Osteoblast (primary cell): ENCODE results near the gene ALPP. TPM values are rescaled to one million over a fixed set of nuclear protein-coding genes. Genes with fewer than 3 reads are reported as not detected.

Source experiments
- DNase-seq: peaks from one replicate; pipeline ENCODE4 v3.0.0; 2011; ENCODE audit warnings: low spot score, mixed read lengths; ENCODE audit not compliant: insufficient read length; ENCODE audit errors: missing footprints
- H2AFZ ChIP-seq: 2 replicates; pipeline ENCODE4 v1.6.0; 2011; ENCODE audit warnings: mild to moderate bottlenecking, low read length
- H3K27ac ChIP-seq: 2 replicates; pipeline ENCODE4 v1.5.1; 2011; ENCODE audit warnings: mild to moderate bottlenecking, low read depth, low read length, moderate library complexity
- H3K27me3 ChIP-seq: 2 replicates; pipeline ENCODE4 v1.6.0; 2012; ENCODE audit warnings: mild to moderate bottlenecking, control low read depth, inconsistent platforms, low read length, moderate library complexity; ENCODE audit not compliant: insufficient read depth
- H3K36me3 ChIP-seq: 2 replicates; pipeline ENCODE4 v1.5.1; 2011; ENCODE audit warnings: mild to moderate bottlenecking, low read length, control low read depth, moderate library complexity; ENCODE audit not compliant: insufficient read depth
- H3K4me1 ChIP-seq: 2 replicates; pipeline ENCODE4 v1.5.1; 2011; ENCODE audit warnings: mild to moderate bottlenecking, low read length, control low read depth, moderate library complexity; ENCODE audit not compliant: insufficient read depth
- H3K4me2 ChIP-seq: 2 replicates; pipeline ENCODE4 v1.6.0; 2011; ENCODE audit warnings: mild to moderate bottlenecking, low read length; ENCODE audit not compliant: insufficient read depth
- H3K4me3 ChIP-seq: fragments of 200-600 bp; sonication (generic); 3 replicates; pipeline ENCODE4 v1.5.1; 2012; ENCODE audit warnings: mild to moderate bottlenecking, low read length, inconsistent platforms; ENCODE audit not compliant: insufficient read depth
- H3K79me2 ChIP-seq: 2 replicates; pipeline ENCODE4 v1.6.0; 2012; ENCODE audit warnings: mild to moderate bottlenecking, low read length, control low read depth, inconsistent platforms; ENCODE audit not compliant: insufficient read depth
- H3K9me3 ChIP-seq: 2 replicates; pipeline ENCODE4 v1.5.1; 2011; ENCODE audit warnings: low read depth, low read length, control low read depth
- H4K20me1 ChIP-seq: 2 replicates; pipeline ENCODE4 v1.6.0; 2012; ENCODE audit warnings: mild to moderate bottlenecking, low read length, control low read depth; ENCODE audit not compliant: insufficient read depth
- CTCF ChIP-seq: IDR thresholded peaks from 2 replicates; pipeline ENCODE4 v1.5.1; 2011; ENCODE audit warnings: mild to moderate bottlenecking, low read depth, low read length, moderate library complexity; ENCODE audit errors: extremely low read depth
- total RNA-seq: library from RNA; depleted of rRNA; stranded (reverse); fragments of >200 nt; gene quantifications from 2 replicates; pipeline ENCODE4 v1.2.3, GENCODE V29; 2012

ALPP gene
- total RNA-seq, 1 donor, result not detected

- no peaks in the 10 kb centered on the region for H3K4me1 ChIP-seq
- no peak for TF ChIP-seq CTCF
- no peaks in the 10 kb centered on the region for H4K20me1 ChIP-seq
- no peak overlapping the region for H3K27ac ChIP-seq
- H3K4me3 ChIP-seq, result no peak overlapping the region
- no peak overlapping the region for H2AFZ ChIP-seq
- H3K4me2 ChIP-seq, result no peak overlapping the region
- no peaks in the 10 kb centered on the region for H3K36me3 ChIP-seq
- no peaks in the 10 kb centered on the region for H3K9me3 ChIP-seq
- no peaks in the 10 kb centered on the region for H3K79me2 ChIP-seq
- DNase-seq, result no peak
- H3K27me3 ChIP-seq, result peaks cover 2% of the 10 kb centered on the region
Measured at GRCh38 chr2:232338759-232339106, 39.8 kb upstream of the ALPP start.

- peaks cover 6% of the 10 kb centered on the region for H3K27me3 ChIP-seq
- no peaks in the 10 kb centered on the region for H3K9me3 ChIP-seq
- H3K4me2 ChIP-seq, result no peak overlapping the region
- H4K20me1 ChIP-seq, result no peaks in the 10 kb centered on the region
- H3K36me3 ChIP-seq, result no peaks in the 10 kb centered on the region
- no peak overlapping the region for H2AFZ ChIP-seq
- no peak for TF ChIP-seq CTCF
- H3K4me1 ChIP-seq, result no peaks in the 10 kb centered on the region
- H3K27ac ChIP-seq, result no peak overlapping the region
- peak; percentile 85 for DNase-seq
- no peaks in the 10 kb centered on the region for H3K79me2 ChIP-seq
- no peak overlapping the region for H3K4me3 ChIP-seq
Measured at GRCh38 chr2:232339121-232340081, 39.1 kb upstream of the ALPP start.

GRCh38 chr2:232340171-232340935, 38.2 kb upstream of the ALPP start:
- H3K79me2 ChIP-seq, result no peaks in the 10 kb centered on the region
- H4K20me1 ChIP-seq, result no peaks in the 10 kb centered on the region
- H3K9me3 ChIP-seq, result no peaks in the 10 kb centered on the region
- H2AFZ ChIP-seq, result no peak overlapping the region
- H3K4me2 ChIP-seq, result no peak overlapping the region
- H3K36me3 ChIP-seq, result no peaks in the 10 kb centered on the region
- peak; percentile 81 for DNase-seq
- peaks cover 6% of the 10 kb centered on the region for H3K27me3 ChIP-seq
- no peak overlapping the region for H3K4me3 ChIP-seq
- no peaks in the 10 kb centered on the region for H3K4me1 ChIP-seq
- no peak overlapping the region for H3K27ac ChIP-seq
- no peak for TF ChIP-seq CTCF
